Measurements from ENCODE around the gene LMTK3. TPM values are rescaled to one million over a fixed set of nuclear protein-coding genes. Genes with fewer than 3 reads are reported as not detected.

The LMTK3 gene
- total RNA-seq, 4 donors from 2014 or later, result under 0.01 to 1.8 (median 0.59) TPM; not detected in 1

DNA sequence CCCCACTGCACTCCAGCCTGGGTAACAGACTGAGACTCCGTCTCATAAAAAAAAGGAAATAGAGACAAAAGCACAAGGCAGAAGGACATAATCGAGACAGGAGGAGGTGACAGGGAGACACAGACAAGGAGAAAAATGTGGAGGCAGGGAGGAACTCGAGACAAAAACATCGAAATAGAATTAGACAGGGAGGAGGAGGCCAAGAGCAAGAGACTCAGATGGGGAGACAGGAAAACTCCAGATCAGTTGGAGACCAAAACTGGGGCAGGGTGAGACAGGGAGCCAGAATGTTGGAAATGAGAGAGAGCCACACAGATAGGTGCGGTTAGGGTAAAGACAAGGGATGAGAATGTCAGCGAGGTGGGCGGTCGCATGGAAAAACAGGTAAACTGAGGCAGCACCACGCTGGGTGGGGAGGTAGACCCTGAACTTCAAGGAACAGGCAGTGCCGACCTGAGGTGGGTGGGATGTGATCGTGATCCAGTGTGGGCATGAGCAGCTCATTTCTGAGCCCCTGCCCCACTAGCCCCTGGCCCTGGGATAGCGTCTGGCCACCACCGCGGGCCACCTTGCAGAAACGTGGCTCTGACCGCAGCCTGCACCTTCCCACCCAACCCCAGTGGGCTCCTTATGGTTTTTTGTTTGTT lies 27.3 kb downstream of the LMTK3 start:
- peaks cover 0 to 1% (median 0%) of the 10 kb centered on the region in 3 donors for H3K36me3 ChIP-seq
- H3K4me1 ChIP-seq, result peaks cover 0 to 31% (median 4%) of the 10 kb centered on the region in 4 donors
- no peaks in the 10 kb centered on the region for H3K9me3 ChIP-seq
- H3K27ac ChIP-seq, result no peak overlapping the region
- TF ChIP-seq EP300 (IDR thresholded peaks at IDR 0.05) (no peak), POLR2A (IDR thresholded peaks at IDR 0.05) (no peak)
- TF ChIP-seq, protein P1, sequence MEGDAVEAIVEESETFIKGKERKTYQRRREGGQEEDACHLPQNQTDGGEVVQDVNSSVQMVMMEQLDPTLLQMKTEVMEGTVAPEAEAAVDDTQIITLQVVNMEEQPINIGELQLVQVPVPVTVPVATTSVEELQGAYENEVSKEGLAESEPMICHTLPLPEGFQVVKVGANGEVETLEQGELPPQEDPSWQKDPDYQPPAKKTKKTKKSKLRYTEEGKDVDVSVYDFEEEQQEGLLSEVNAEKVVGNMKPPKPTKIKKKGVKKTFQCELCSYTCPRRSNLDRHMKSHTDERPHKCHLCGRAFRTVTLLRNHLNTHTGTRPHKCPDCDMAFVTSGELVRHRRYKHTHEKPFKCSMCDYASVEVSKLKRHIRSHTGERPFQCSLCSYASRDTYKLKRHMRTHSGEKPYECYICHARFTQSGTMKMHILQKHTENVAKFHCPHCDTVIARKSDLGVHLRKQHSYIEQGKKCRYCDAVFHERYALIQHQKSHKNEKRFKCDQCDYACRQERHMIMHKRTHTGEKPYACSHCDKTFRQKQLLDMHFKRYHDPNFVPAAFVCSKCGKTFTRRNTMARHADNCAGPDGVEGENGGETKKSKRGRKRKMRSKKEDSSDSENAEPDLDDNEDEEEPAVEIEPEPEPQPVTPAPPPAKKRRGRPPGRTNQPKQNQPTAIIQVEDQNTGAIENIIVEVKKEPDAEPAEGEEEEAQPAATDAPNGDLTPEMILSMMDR (IDR thresholded peaks at IDR 0.05), result no peak
- H3K27me3 ChIP-seq, result no peaks in the 10 kb centered on the region
- DNase-seq (ENCODE audit: low spot score in 2 of 2), result no peak
- no peak overlapping the region for H3K4me3 ChIP-seq
- whole genome bisulfite sequencing, 2 donors, result 75 to 78% methylated on average over 16 of the region's 16 CpGs

DNA sequence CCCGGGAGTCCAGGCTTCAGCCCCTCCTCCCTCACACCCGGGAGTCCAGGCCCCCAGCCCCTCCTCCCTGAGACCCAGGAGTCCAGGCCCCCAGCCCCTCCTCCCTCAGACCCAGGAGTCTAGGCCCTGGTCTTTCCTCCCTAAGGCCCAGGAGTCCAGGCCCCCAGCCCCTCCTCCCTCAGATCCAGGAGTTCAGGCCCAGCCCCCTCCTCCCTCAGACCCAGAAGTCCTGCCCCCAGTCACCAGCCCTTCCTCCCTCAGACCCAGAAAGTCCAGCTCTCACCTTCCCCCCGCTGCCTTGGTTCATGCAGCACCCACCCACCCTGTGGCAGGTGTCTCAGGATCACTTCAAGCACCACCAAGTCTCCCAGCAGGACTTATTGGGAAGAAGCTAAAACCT lies 28.3 kb downstream of the LMTK3 start:
- WGBS, 2 donors, result 100% methylated on average over 1 of the region's 3 CpGs

DNA sequence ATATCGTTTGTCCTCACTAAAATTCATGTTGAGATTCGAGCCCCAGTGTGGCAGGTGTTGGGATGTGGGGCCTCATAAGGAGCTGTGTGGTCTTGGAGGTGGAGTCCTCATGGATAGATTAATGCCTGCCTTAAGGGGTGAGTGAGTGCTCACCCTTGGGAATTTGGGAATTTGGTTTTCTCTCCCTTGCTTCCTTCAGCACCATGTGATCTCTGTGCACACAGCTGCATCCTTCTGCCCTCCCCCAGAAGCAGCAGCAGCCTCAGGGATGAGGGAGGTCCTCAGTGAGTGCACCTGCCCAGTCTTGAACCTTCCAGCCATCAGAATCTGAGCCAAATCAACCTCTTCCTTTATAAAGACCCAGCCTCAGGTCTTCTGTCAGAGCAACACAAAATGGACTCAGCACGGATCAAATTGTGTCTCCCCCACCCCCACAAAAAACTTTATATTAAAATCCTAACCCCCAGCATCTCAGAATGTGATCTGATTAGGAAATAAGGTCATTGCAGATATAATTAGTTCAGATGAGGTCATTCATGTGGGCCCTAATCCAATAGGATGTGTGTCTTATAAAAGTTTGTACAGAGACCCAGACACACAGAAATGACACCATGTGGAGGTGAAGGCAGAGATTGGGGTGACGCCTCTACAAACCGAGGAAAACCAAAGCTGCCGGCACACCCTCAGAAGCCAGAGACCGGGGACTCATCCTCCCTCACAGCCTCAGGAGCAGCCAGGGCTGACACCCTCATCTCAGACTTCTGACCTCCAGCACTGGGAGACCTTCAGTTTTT lies 29.6 kb downstream of the LMTK3 start:
- no peaks in the 10 kb centered on the region for H3K27me3 ChIP-seq
- no peak overlapping the region for H3K4me3 ChIP-seq
- peaks cover 0 to 23% (median 4%) of the 10 kb centered on the region in 4 donors for H3K4me1 ChIP-seq
- H3K36me3 ChIP-seq, result peaks cover 0 to 24% (median 2%) of the 10 kb centered on the region in 3 donors
- no peak for DNase-seq (ENCODE audit: low spot score in 2 of 2)
- WGBS, 2 donors, result 60 to 63% methylated on average over 7 of the region's 7 CpGs
- no peak for TF ChIP-seq EP300 (IDR thresholded peaks at IDR 0.05)
- TF ChIP-seq, protein P1 (IDR thresholded peaks at IDR 0.05), result no peak
- TF ChIP-seq POLR2A (IDR thresholded peaks at IDR 0.05), result no peak
- no peak overlapping the region for H3K27ac ChIP-seq
- no peaks in the 10 kb centered on the region for H3K9me3 ChIP-seq

More for the DNA sequence above, 28.3 kb downstream of the LMTK3 start:
- no peaks in the 10 kb centered on the region for H3K27me3 ChIP-seq
- H3K9me3 ChIP-seq, result no peaks in the 10 kb centered on the region
- peaks cover 0 to 12% (median 0%) of the 10 kb centered on the region in 3 donors for H3K36me3 ChIP-seq
- no peak for DNase-seq (ENCODE audit: low spot score in 2 of 2)
- no peak overlapping the region for H3K4me3 ChIP-seq
- no peak overlapping the region for H3K27ac ChIP-seq
- H3K4me1 ChIP-seq, result peaks cover 0 to 30% (median 4%) of the 10 kb centered on the region in 4 donors
- no peak for TF ChIP-seq EP300 (IDR thresholded peaks at IDR 0.05)
- TF ChIP-seq, protein P1 (IDR thresholded peaks at IDR 0.05), result no peak
- TF ChIP-seq POLR2A (IDR thresholded peaks at IDR 0.05), result no peak

DNA sequence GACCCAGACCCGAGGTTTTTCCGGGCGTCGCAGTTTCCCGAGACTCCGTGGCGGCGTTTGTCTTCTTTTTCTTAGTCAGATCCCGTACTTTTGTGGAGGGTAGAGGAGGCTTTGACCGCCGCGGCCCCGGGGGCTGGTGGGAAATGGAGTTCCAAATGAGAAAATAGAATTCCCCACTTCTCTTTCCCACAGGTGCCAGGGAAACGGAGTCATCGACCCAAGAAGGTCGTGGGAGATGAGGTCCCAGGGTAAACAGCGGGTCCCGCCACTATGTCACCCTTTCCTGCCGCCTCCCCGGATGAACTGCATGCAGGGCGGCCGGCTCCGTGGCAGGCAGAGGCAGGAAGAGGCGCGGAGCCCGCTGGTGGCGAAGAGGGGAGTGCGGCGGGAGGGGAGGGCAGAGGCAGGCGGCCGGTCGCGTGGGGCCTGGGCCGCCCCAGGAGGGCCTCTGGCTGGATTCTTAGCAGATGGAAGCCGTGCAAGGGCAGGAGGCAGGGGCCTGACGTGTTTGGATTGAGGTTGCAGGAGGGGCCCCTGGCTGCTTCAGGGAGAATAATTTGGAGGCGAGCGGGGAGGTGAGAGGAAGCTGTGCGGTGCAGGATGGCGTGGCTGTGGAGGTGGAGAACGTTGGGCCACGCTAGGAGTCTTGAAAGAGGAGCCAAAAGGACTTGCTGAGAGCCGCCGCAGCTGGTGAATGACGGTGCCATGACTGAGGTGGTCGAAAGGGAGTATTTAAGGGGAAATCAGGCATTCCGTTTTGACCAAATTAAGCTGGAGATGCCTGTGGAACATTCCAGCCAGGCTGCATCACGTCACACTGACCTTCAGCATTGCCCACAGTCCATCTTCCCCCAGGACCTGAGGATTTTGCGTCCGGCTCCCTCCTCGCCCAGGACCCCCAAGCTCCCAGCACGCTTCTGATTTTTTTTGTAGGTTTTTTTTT lies 30.8 kb downstream of the LMTK3 start:
- Histone ChIP-seq H3K4me3 (peak overlapping the region; percentile 51 to 65 (median 58)), H3K36me3 (peaks cover 0 to 36% (median 2%) of the 10 kb centered on the region in 3 donors), H3K4me1 (peaks cover 0 to 23% (median 4%) of the 10 kb centered on the region in 4 donors), H3K27ac (peak overlapping the region; percentile 80 to 94 (median 87)), H3K9me3 (no peaks in the 10 kb centered on the region), H3K27me3 (no peaks in the 10 kb centered on the region)
- WGBS, 2 donors, result 10 to 14% methylated on average over 50 to 52 of the region's 52 CpGs
- peak in 1 of 2 donors; percentile 48 for DNase-seq (ENCODE audit: low spot score in 2 of 2)
- TF ChIP-seq, protein P1 (IDR thresholded peaks at IDR 0.05), result no peak

Measured in tibial nerve (tissue), 4 donors.